Testis (tissue), 2 donors: Measurements from ENCODE around the gene FGB.

Experiments
- CTCF ChIP-seq, 3 experiments: fragments of 450-650 bp in 2 of 3; fragments of 200-600 bp in 1 of 3; sonication (generic) in 1 of 3; IDR thresholded peaks; one replicate each; pipeline ENCODE4 v1.5.1; 2016 to 2019; ENCODE audit warnings: antibody characterized with exemption in 3 of 3, mild to moderate bottlenecking in 2 of 3, moderate library complexity in 1 of 3
- POLR2A ChIP-seq: fragments of 450-650 bp; IDR thresholded peaks from one replicate; pipeline ENCODE4 v1.6.1; 2017; ENCODE audit warnings: antibody characterized with exemption, mild to moderate bottlenecking, moderate library complexity

DNA sequence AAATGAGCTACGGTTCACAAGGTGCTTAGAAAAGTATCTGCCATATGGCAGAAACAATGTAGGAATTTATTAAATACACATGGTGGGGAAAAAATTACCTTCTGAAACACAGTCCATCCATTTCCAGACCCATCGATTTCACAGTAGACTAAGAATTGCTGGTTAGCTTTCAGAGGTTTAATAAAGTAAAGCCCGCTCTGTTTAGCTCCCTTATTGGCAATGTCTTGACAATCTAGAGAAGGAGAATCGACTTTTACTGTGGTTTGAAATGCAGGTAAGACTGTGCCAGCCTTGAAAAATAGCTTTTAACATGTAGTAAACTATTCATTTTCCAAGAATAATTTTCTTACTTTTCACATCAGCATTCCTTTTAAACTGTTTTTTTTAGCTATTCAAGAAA, 46.7 kb downstream of the FGB start:
- TF ChIP-seq CTCF (IDR thresholded peaks at IDR 0.05) (no peak), POLR2A (no peak)
